ENCODE results near the gene NAGK.

DNA sequence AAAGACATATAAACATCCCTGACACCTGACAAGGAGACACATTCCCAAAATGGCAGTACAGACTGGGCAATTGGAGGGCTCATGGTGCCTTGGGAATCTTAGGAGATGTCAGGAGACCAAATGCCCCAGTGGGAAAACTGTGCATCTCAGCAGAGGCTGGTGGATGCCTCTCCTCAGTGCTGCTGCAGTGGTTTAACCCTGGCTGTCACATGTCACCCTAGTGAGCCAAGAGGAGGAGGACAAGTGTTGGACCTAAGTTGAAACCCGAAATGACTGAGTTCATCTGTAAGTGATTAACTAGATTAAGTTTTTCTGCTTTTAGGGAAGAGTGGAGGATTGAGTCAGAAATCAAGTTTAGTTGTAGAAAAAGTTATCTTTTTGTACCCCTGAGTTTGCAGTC lies 5.2 kb upstream of the NAGK start:
- no peak for TF ChIP-seq POLR2A (IDR thresholded peaks at IDR 0.05)
- TF ChIP-seq, protein P1, sequence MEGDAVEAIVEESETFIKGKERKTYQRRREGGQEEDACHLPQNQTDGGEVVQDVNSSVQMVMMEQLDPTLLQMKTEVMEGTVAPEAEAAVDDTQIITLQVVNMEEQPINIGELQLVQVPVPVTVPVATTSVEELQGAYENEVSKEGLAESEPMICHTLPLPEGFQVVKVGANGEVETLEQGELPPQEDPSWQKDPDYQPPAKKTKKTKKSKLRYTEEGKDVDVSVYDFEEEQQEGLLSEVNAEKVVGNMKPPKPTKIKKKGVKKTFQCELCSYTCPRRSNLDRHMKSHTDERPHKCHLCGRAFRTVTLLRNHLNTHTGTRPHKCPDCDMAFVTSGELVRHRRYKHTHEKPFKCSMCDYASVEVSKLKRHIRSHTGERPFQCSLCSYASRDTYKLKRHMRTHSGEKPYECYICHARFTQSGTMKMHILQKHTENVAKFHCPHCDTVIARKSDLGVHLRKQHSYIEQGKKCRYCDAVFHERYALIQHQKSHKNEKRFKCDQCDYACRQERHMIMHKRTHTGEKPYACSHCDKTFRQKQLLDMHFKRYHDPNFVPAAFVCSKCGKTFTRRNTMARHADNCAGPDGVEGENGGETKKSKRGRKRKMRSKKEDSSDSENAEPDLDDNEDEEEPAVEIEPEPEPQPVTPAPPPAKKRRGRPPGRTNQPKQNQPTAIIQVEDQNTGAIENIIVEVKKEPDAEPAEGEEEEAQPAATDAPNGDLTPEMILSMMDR (IDR thresholded peaks at IDR 0.05), result no peak

Data from transverse colon (tissue), 3 donors.